Stomach (tissue), 9 donors: ENCODE data around the gene PIGL. TPM values are rescaled to one million over a fixed set of nuclear protein-coding genes. Genes with fewer than 3 reads are reported as not detected.

Experiments
- DNase-seq, 2 donors: peaks; one replicate each; pipeline versions ENCODE4 v3.0.0 to v3.0.0-alpha.2; 2013 to 2019
- H3K27ac ChIP-seq, 5 donors: fragments of 200-600 bp in 4 of 5; sonication (generic) in 4 of 5; one replicate each; pipeline ENCODE4 v1.5.1; 2013 to 2019; ENCODE audit warnings: mild to moderate bottlenecking in 1 of 5, moderate library complexity in 1 of 5
- H3K27me3 ChIP-seq, 3 donors: fragments of 200-600 bp; sonication (generic); one replicate each; pipeline ENCODE4 v1.5.1; 2017 to 2019; ENCODE audit warnings: mixed run types in 1 of 3
- H3K36me3 ChIP-seq, 4 donors: fragments of 200-600 bp; sonication (generic); 1 replicate in 3 of 4; 2 replicates in 1 of 4; pipeline ENCODE4 v1.5.1; 2016 to 2019
- H3K4me1 ChIP-seq, 4 donors: fragments of 200-600 bp; sonication (generic); one replicate each; pipeline ENCODE4 v1.5.1; 2016 to 2019
- H3K4me3 ChIP-seq, 4 donors: fragments of 200-600 bp; sonication (generic) in 3 of 4; one replicate each; pipeline ENCODE4 v1.5.1; 2016 to 2019; ENCODE audit warnings: mild to moderate bottlenecking in 1 of 4
- H3K9me3 ChIP-seq, 4 donors: fragments of 200-600 bp; sonication (generic); one replicate each; pipeline ENCODE4 v1.5.1; 2016 to 2019
- CTCF ChIP-seq, 7 experiments: fragments of 450-650 bp in 4 of 7; fragments of 200-600 bp in 3 of 7; sonication (generic) in 3 of 7; IDR thresholded peaks; one replicate each; pipeline ENCODE4 v1.5.1; 2016 to 2019; ENCODE audit warnings: antibody characterized with exemption in 7 of 7, control low read depth in 2 of 7, mild to moderate bottlenecking in 1 of 7
- EP300 ChIP-seq: sonication (generic); formaldehyde crosslinking; IDR thresholded peaks from one replicate; pipeline ENCODE4 v1.6.1; 2017; ENCODE audit warnings: antibody characterized with exemption
- POLR2A ChIP-seq, 4 donors: fragments of 450-650 bp; IDR thresholded peaks; one replicate each; pipeline ENCODE4 v1.6.1; 2016; ENCODE audit warnings: antibody characterized with exemption in 4 of 4, control low read depth in 2 of 4, mild to moderate bottlenecking in 1 of 4, moderate library complexity in 1 of 4
- POLR2AphosphoS5 ChIP-seq, 3 donors: sonication (generic); formaldehyde crosslinking; IDR thresholded peaks; one replicate each; pipeline ENCODE4 v1.6.1; 2016; ENCODE audit warnings: antibody characterized with exemption in 3 of 3
- WGBS, 5 donors: extraction: QIAGEN DNeasy Blood & Tissue Kit in 3 of 5; methylation state at CpG; one replicate each; pipeline versions ENCODE4 v1.1.5 to v1.1.7; 2013 to 2018; 5-methylcytosine and 5-hydroxymethylcytosine counted together
- intact Hi-C: fragments of 100-400 bp; cut with DNase I; formaldehyde crosslinking; loops from one replicate; pipeline ENCODE4 v1.15.1; 2023; ENCODE audit warnings: low total_unique reads
- polyA plus RNA-seq, 3 donors: library from polyadenylated mRNA; stranded (reverse); fragments of 200-250 nt; gene quantifications; one replicate each; pipeline ENCODE4 v1.2.3, GENCODE V29; 2013
- total RNA-seq, 5 donors: library from RNA; depleted of rRNA; stranded (reverse); fragments of >200 nt; gene quantifications; one replicate each; pipeline versions ENCODE4 v1.1.0 to v1.2.3, GENCODE V29; 2014 to 2016
- donor health status: healthy with polysubstance abuse.
- donor health status: Bipolar disorder and iron deficiency.
- donor health status: healthy.

PIGL gene
- total and polyA plus RNA-seq, 8 donors: 5.8 to 72.3 (median 35.3) TPM

GRCh38 chr17:16261049-16261448, 44.0 kb downstream of the PIGL start:
- Histone ChIP-seq H3K4me1 (peaks cover 0 to 17% (median 7%) of the 10 kb centered on the region in 4 donors), H3K9me3 (no peaks in the 10 kb centered on the region), H3K27me3 (no peaks in the 10 kb centered on the region), H3K27ac (no peak overlapping the region), H3K36me3 (peaks cover 0 to 6% (median 0%) of the 10 kb centered on the region in 4 donors), H3K4me3 (no peak overlapping the region)
- TF ChIP-seq EP300 (no peak), CTCF (IDR thresholded peaks at IDR 0.05) (no peak), POLR2AphosphoS5 (IDR thresholded peaks at IDR 0.05) (no peak), POLR2A (IDR thresholded peaks at IDR 0.05) (no peak)
- 77 to 96% (median 91%) methylated on average over 3 of the region's 3 CpGs for WGBS, 5 donors
- intact Hi-C loops: no loop called here
- no peak for DNase-seq

- peaks cover 0 to 6% (median 0%) of the 10 kb centered on the region in 4 donors for H3K36me3 ChIP-seq
- no peaks in the 10 kb centered on the region for H3K9me3 ChIP-seq
- TF ChIP-seq POLR2A (IDR thresholded peaks at IDR 0.05) (no peak), EP300 (no peak), POLR2AphosphoS5 (IDR thresholded peaks at IDR 0.05) (no peak), CTCF (IDR thresholded peaks at IDR 0.05) (no peak)
- 96 to 100% (median 99%) methylated on average over 4 of the region's 4 CpGs for WGBS, 5 donors
- no peak overlapping the region for H3K27ac ChIP-seq
- no peak for DNase-seq
- H3K4me3 ChIP-seq: no peak overlapping the region
- H3K27me3 ChIP-seq: no peaks in the 10 kb centered on the region
- peaks cover 0 to 10% (median 1%) of the 10 kb centered on the region in 4 donors for H3K4me1 ChIP-seq
- intact Hi-C loops: no loop called here
Observed at GRCh38 chr17:16262201-16262600, 45.2 kb downstream of the PIGL start.

GRCh38 chr17:16267174-16267573, 50.2 kb downstream of the PIGL start:
- no peaks in the 10 kb centered on the region for H3K36me3 ChIP-seq
- peak overlapping the region in 1 of 5 donors; percentile 59 for H3K27ac ChIP-seq
- H3K4me1 ChIP-seq: peaks cover 0 to 30% (median 2%) of the 10 kb centered on the region in 4 donors
- no peaks in the 10 kb centered on the region for H3K9me3 ChIP-seq
- DNase-seq: no peak
- WGBS, 5 donors: 83 to 90% (median 87%) methylated on average over 6 of the region's 6 CpGs
- no peak for TF ChIP-seq EP300
- TF ChIP-seq POLR2AphosphoS5 (IDR thresholded peaks at IDR 0.05): no peak
- TF ChIP-seq POLR2A (IDR thresholded peaks at IDR 0.05): no peak
- no peak for TF ChIP-seq CTCF (IDR thresholded peaks at IDR 0.05)
- no peak overlapping the region for H3K4me3 ChIP-seq
- H3K27me3 ChIP-seq: no peaks in the 10 kb centered on the region
- intact Hi-C loops: no loop called here

- Histone ChIP-seq H3K4me3 (no peak overlapping the region), H3K27me3 (no peaks in the 10 kb centered on the region), H3K27ac (no peak overlapping the region), H3K4me1 (peaks cover 0 to 30% (median 2%) of the 10 kb centered on the region in 4 donors), H3K9me3 (no peaks in the 10 kb centered on the region), H3K36me3 (no peaks in the 10 kb centered on the region)
- 85 to 97% (median 92%) methylated on average over 2 of the region's 2 CpGs for WGBS, 5 donors
- DNase-seq: no peak
- intact Hi-C loops: no loop called here
- no peak for TF ChIP-seq POLR2AphosphoS5 (IDR thresholded peaks at IDR 0.05)
Observed at GRCh38 chr17:16269658-16270057, 52.6 kb downstream of the PIGL start.

GRCh38 chr17:16272111-16272840, 55.3 kb downstream of the PIGL start:
- Histone ChIP-seq H3K27ac (no peak overlapping the region), H3K9me3 (no peaks in the 10 kb centered on the region), H3K4me3 (no peak overlapping the region), H3K27me3 (no peaks in the 10 kb centered on the region), H3K36me3 (no peaks in the 10 kb centered on the region), H3K4me1 (peaks cover 0 to 24% (median under 1%) of the 10 kb centered on the region in 4 donors)
- no peak for DNase-seq
- intact Hi-C loops: no loop called here
- 82 to 96% (median 92%) methylated on average over 3 of the region's 3 CpGs for whole genome bisulfite sequencing, 5 donors
- TF ChIP-seq POLR2A (IDR thresholded peaks at IDR 0.05) (no peak), EP300 (no peak), CTCF (IDR thresholded peaks at IDR 0.05) (no peak), POLR2AphosphoS5 (IDR thresholded peaks at IDR 0.05) (no peak)
